Stomach (tissue), 9 donors: ENCODE results near the gene EPHB1. TPM values are rescaled to one million over a fixed set of nuclear protein-coding genes. Genes with fewer than 3 reads are reported as not detected.

Experiments
- DNase-seq, 2 donors: peaks; one replicate each; pipeline versions ENCODE4 v3.0.0 to v3.0.0-alpha.2; 2013 to 2019
- H3K27ac ChIP-seq, 5 donors: fragments of 200-600 bp in 4 of 5; sonication (generic) in 4 of 5; one replicate each; pipeline ENCODE4 v1.5.1; 2013 to 2019; ENCODE audit warnings: mild to moderate bottlenecking in 1 of 5, moderate library complexity in 1 of 5
- H3K27me3 ChIP-seq, 3 donors: fragments of 200-600 bp; sonication (generic); one replicate each; pipeline ENCODE4 v1.5.1; 2017 to 2019; ENCODE audit warnings: mixed run types in 1 of 3
- H3K36me3 ChIP-seq, 4 donors: fragments of 200-600 bp; sonication (generic); 1 replicate in 3 of 4; 2 replicates in 1 of 4; pipeline ENCODE4 v1.5.1; 2016 to 2019
- H3K4me1 ChIP-seq, 4 donors: fragments of 200-600 bp; sonication (generic); one replicate each; pipeline ENCODE4 v1.5.1; 2016 to 2019
- H3K4me3 ChIP-seq, 4 donors: fragments of 200-600 bp; sonication (generic) in 3 of 4; one replicate each; pipeline ENCODE4 v1.5.1; 2016 to 2019; ENCODE audit warnings: mild to moderate bottlenecking in 1 of 4
- H3K9me3 ChIP-seq, 4 donors: fragments of 200-600 bp; sonication (generic); one replicate each; pipeline ENCODE4 v1.5.1; 2016 to 2019
- CTCF ChIP-seq, 7 experiments: fragments of 450-650 bp in 4 of 7; fragments of 200-600 bp in 3 of 7; sonication (generic) in 3 of 7; IDR thresholded peaks; one replicate each; pipeline ENCODE4 v1.5.1; 2016 to 2019; ENCODE audit warnings: antibody characterized with exemption in 7 of 7, control low read depth in 2 of 7, mild to moderate bottlenecking in 1 of 7
- EP300 ChIP-seq: sonication (generic); formaldehyde crosslinking; IDR thresholded peaks from one replicate; pipeline ENCODE4 v1.6.1; 2017; ENCODE audit warnings: antibody characterized with exemption
- POLR2A ChIP-seq, 4 donors: fragments of 450-650 bp; IDR thresholded peaks; one replicate each; pipeline ENCODE4 v1.6.1; 2016; ENCODE audit warnings: antibody characterized with exemption in 4 of 4, control low read depth in 2 of 4, mild to moderate bottlenecking in 1 of 4, moderate library complexity in 1 of 4
- POLR2AphosphoS5 ChIP-seq, 3 donors: sonication (generic); formaldehyde crosslinking; IDR thresholded peaks; one replicate each; pipeline ENCODE4 v1.6.1; 2016; ENCODE audit warnings: antibody characterized with exemption in 3 of 3
- WGBS, 5 donors: extraction: QIAGEN DNeasy Blood & Tissue Kit in 3 of 5; methylation state at CpG; one replicate each; pipeline versions ENCODE4 v1.1.5 to v1.1.7; 2013 to 2018; 5-methylcytosine and 5-hydroxymethylcytosine counted together
- intact Hi-C: fragments of 100-400 bp; cut with DNase I; formaldehyde crosslinking; loops from one replicate; pipeline ENCODE4 v1.15.1; 2023; ENCODE audit warnings: low total_unique reads
- polyA plus RNA-seq, 3 donors: library from polyadenylated mRNA; stranded (reverse); fragments of 200-250 nt; gene quantifications; one replicate each; pipeline ENCODE4 v1.2.3, GENCODE V29; 2013
- total RNA-seq, 5 donors: library from RNA; depleted of rRNA; stranded (reverse); fragments of >200 nt; gene quantifications; one replicate each; pipeline versions ENCODE4 v1.1.0 to v1.2.3, GENCODE V29; 2014 to 2016
- donor health status: healthy with polysubstance abuse.
- donor health status: Bipolar disorder and iron deficiency.
- donor health status: healthy.

EPHB1 gene
- total and polyA plus RNA-seq, 8 donors = 0.13 to 2.3 (median 1.0) TPM; not detected in 4

GRCh38 chr3:134751831-134752230 lies 43.2 kb upstream of the EPHB1 start:
- H3K9me3 ChIP-seq = no peaks in the 10 kb centered on the region
- intact Hi-C loops = no loop called here
- no peak overlapping the region for H3K4me3 ChIP-seq
- no peaks in the 10 kb centered on the region for H3K36me3 ChIP-seq
- WGBS, 5 donors = 70 to 91% (median 86%) methylated on average over 2 of the region's 2 CpGs
- TF ChIP-seq POLR2A (IDR thresholded peaks at IDR 0.05) (no peak), EP300 (no peak)
- H3K27ac ChIP-seq = no peak overlapping the region
- peaks cover 0 to 13% (median 0%) of the 10 kb centered on the region in 3 donors for H3K27me3 ChIP-seq
- DNase-seq = no peak
- H3K4me1 ChIP-seq = no peaks in the 10 kb centered on the region

GRCh38 chr3:134752761-134753461 lies 42.1 kb upstream of the EPHB1 start:
- TF ChIP-seq POLR2A (IDR thresholded peaks at IDR 0.05) (no peak), POLR2AphosphoS5 (IDR thresholded peaks at IDR 0.05) (no peak), CTCF (IDR thresholded peaks at IDR 0.05) (no peak), EP300 (no peak)
- H3K36me3 ChIP-seq = no peaks in the 10 kb centered on the region
- peaks cover 0 to 13% (median 0%) of the 10 kb centered on the region in 3 donors for H3K27me3 ChIP-seq
- peak in 1 of 2 donors; percentile 7 for DNase-seq
- no peak overlapping the region for H3K27ac ChIP-seq
- intact Hi-C loops = no loop called here
- H3K9me3 ChIP-seq = no peaks in the 10 kb centered on the region
- no peaks in the 10 kb centered on the region for H3K4me1 ChIP-seq
- no peak overlapping the region for H3K4me3 ChIP-seq
- WGBS, 5 donors = 61 to 80% (median 73%) methylated on average over 9 of the region's 9 CpGs

- Histone ChIP-seq H3K27ac (no peak overlapping the region), H3K4me3 (no peak overlapping the region), H3K4me1 (no peaks in the 10 kb centered on the region), H3K36me3 (no peaks in the 10 kb centered on the region), H3K27me3 (peaks cover 0 to 13% (median 0%) of the 10 kb centered on the region in 3 donors), H3K9me3 (no peaks in the 10 kb centered on the region)
- no peak for DNase-seq
- TF ChIP-seq CTCF (IDR thresholded peaks at IDR 0.05) = no peak
- no peak for TF ChIP-seq POLR2AphosphoS5 (IDR thresholded peaks at IDR 0.05)
- no peak for TF ChIP-seq POLR2A (IDR thresholded peaks at IDR 0.05)
- TF ChIP-seq EP300 = no peak
- intact Hi-C loops = no loop called here
- 58 to 69% (median 68%) methylated on average over 5 to 6 of the region's 6 CpGs for WGBS, 5 donors
Measured at GRCh38 chr3:134753999-134754742, 40.9 kb upstream of the EPHB1 start.

- Histone ChIP-seq H3K9me3 (no peaks in the 10 kb centered on the region), H3K36me3 (no peaks in the 10 kb centered on the region), H3K27me3 (peaks cover 0 to 13% (median 0%) of the 10 kb centered on the region in 3 donors), H3K4me1 (no peaks in the 10 kb centered on the region), H3K4me3 (no peak overlapping the region), H3K27ac (no peak overlapping the region)
- TF ChIP-seq POLR2A (IDR thresholded peaks at IDR 0.05) (no peak), CTCF (IDR thresholded peaks at IDR 0.05) (peak in 5 of 7 experiments; percentile 21 to 43 (median 30))
- WGBS, 5 donors = 43 to 63% (median 55%) methylated on average over 4 of the region's 4 CpGs
- peak; percentile 25 to 35 for DNase-seq
- intact Hi-C loops = no loop called here
Measured at GRCh38 chr3:134754768-134755559, 40.1 kb upstream of the EPHB1 start.
